GM19238 (cell line): Measurements from ENCODE around the gene PIK3CB.
A peak's percentile ranks its signal among the peaks of the same experiment; 100 is the strongest.
"Not testable (repeated sequence)": the region's sequence is repeated elsewhere in the genome, so short reads cannot be mapped to it uniquely, and the experiment has no call there.

Source experiments
- DNase-seq: peaks from one replicate; pipeline ENCODE4 v3.0.0; 2011; ENCODE audit warnings: low spot score; ENCODE audit not compliant: insufficient read length

The PIK3CB gene

GRCh38 chr3:138846824-138847223 lies 12.1 kb upstream of the PIK3CB start:
- DNase-seq = not testable (repeated sequence)

- DNase-seq = no peak
Measured at GRCh38 chr3:138846262-138846791, 11.6 kb upstream of the PIK3CB start.

GRCh38 chr3:138845771-138846173 lies 11.0 kb upstream of the PIK3CB start:
- no peak for DNase-seq

GRCh38 chr3:138845181-138845601 lies 10.5 kb upstream of the PIK3CB start:
- DNase-seq = no peak

- DNase-seq = peak; percentile 24
Measured at GRCh38 chr3:138842483-138843188, 7.9 kb upstream of the PIK3CB start.

GRCh38 chr3:138838385-138838784 lies 3.7 kb upstream of the PIK3CB start:
- not testable (repeated sequence) for DNase-seq

- DNase-seq = not testable (repeated sequence)
Measured at GRCh38 chr3:138835846-138836245, 1.1 kb upstream of the PIK3CB start.

GRCh38 chr3:138835397-138835757 lies 649 bp upstream of the PIK3CB start:
- no peak for DNase-seq

- DNase-seq = peak; percentile 48
Measured at GRCh38 chr3:138833899-138834595, 681 bp downstream of the PIK3CB start.

GRCh38 chr3:138832473-138833057 lies 2.2 kb downstream of the PIK3CB start:
- not testable (repeated sequence) for DNase-seq

- no peak for DNase-seq
Measured at GRCh38 chr3:138829886-138830510, 4.7 kb downstream of the PIK3CB start.

- DNase-seq = no peak
Measured at GRCh38 chr3:138829097-138829496, 5.6 kb downstream of the PIK3CB start.

- DNase-seq = no peak
Measured at GRCh38 chr3:138827222-138827621, 7.5 kb downstream of the PIK3CB start.

- no peak for DNase-seq
Measured at GRCh38 chr3:138825336-138825735, 9.4 kb downstream of the PIK3CB start.

- no peak for DNase-seq
Measured at GRCh38 chr3:138824114-138824506, 10.6 kb downstream of the PIK3CB start.

GRCh38 chr3:138820379-138820778 lies 14.3 kb downstream of the PIK3CB start:
- DNase-seq = not testable (repeated sequence)

- no peak for DNase-seq
Measured at GRCh38 chr3:138818185-138818860, 16.4 kb downstream of the PIK3CB start.

- DNase-seq = no peak
Measured at GRCh38 chr3:138817695-138818094, 17.0 kb downstream of the PIK3CB start.

- DNase-seq = no peak
Measured at GRCh38 chr3:138812806-138813205, 21.9 kb downstream of the PIK3CB start.

GRCh38 chr3:138809500-138810256 lies 25.1 kb downstream of the PIK3CB start:
- DNase-seq = no peak
